HG03066 (cell line): Measurements from ENCODE around the gene TAF6L.
"Not testable (repeated sequence)": the region's sequence is repeated elsewhere in the genome, so short reads cannot be mapped to it uniquely, and the experiment has no call there.

ENCODE experiments used
- ATAC-seq: cut with Tn5 transposase; IDR thresholded peaks from one replicate; pipeline ENCODE4 v1.9.1; 2021; ENCODE audit warnings: low read depth; ENCODE audit not compliant: unreplicated experiment

The TAF6L gene

DNA sequence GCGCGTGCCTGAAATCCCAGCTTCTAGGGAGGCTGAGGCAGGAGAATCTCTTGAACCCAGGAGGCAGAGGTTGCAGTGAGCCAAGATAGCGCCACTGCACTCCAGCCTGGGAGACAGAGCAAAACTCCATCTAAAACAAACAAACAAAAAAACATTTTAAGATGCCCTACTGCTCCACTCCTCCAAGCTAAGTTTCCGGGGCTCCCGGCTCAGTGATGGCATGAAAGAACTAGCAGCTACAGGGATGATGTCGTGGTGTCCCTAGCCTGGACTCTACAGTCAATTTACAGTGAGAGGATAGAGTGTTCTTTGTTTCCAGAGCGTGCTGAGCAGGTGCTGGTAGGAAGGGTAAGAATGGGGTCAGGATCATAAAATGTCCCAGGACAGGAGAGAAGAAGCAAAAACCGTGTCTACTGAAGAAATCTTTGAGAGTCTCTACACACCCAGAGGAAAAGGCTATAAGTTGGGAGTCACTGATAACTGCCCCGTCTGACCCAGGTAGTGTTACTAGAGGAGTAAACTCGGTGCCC lies 16.0 kb upstream of the TAF6L start:
- no peak for ATAC-seq

DNA sequence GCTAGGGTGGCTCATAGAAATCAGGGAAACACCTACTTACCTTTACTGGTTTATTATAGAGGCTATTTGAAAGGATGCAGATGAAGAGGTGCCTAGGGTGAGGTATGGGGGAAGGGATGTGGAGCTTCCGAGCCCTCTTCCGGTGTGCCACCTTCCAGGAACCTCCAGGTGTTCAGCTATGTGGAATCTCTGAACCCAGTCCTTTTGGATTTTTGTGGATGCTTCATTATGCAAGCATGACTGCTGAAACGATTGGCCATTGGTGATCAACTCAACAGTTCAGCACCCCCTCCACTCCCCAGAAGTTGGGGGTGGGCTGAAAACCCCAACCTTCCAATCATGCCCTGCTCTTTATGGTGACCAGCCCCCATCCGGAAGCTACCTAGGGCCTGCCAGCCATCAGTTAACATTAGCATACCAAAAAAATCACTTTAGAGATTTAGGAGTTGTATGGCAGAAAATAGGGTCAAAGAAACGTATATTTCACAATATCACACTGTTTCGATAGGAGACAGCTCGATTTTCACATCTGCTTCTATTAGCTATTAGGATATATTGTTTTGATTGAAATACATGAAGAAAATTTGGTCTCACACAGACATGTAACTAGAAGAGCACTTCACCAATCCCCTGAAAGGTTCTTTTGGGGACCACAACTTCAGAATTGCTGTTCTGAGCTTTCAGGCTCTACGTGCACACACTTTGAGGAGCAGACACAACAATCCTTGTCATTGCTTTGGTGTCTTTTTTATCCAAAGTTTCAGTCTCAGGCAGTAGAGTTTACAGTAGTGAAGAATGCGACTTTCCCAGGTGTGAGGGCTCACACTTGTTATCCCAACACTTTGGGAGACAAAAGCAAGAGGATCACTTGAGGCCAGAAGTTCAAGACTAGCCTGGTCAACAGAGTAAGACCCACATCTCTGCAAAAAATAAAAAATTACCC lies 13.1 kb upstream of the TAF6L start:
- ATAC-seq: no peak

GRCh38 chr11:62760867-62761227 lies 10.3 kb upstream of the TAF6L start:
- not testable (repeated sequence) for ATAC-seq

- ATAC-seq: no peak
Observed at GRCh38 chr11:62770778-62771143, 435 bp upstream of the TAF6L start.

- ATAC-seq: no peak
Observed at GRCh38 chr11:62774407-62774806, 3.2 kb downstream of the TAF6L start.

DNA sequence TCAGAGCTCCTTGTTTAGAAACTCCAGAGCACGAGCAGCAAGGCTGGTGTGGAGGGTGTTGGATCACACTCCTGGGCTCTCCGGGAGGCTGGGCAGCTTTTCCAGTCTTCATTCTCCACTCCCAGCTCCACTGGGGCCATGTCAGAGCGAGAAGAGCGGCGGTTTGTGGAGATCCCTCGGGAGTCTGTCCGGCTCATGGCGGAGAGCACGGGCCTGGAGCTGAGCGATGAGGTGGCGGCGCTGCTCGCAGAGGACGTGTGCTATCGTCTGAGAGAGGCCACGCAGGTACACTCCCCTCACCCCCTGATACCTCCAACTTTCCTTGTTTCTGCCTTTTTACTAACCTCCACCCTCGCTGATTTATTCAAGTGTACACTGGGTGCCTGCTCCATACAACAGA lies 4.5 kb downstream of the TAF6L start:
- no peak for ATAC-seq

GRCh38 chr11:62777389-62777788 lies 6.2 kb downstream of the TAF6L start:
- no peak for ATAC-seq

DNA sequence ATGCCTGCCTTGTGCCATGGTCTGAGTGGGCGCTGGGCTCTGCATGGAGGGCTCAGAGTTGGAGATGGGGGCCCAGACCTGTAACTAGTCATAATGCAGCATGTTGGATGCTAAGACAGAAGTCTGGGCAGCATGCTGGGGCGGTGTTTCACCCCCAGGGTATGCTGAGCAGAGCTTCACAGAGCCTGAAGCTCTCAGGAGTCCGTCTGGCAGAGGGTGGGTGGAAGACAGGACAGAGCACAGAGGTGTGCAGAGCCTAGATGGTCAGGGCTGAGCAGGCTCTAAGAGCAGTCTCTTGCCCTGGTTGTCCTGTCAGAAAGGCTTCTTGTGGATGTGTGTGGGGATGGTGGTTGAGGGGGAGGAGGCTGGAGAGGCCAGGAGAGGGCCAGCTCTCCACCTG lies 7.2 kb downstream of the TAF6L start:
- ATAC-seq: no peak

- ATAC-seq: no peak
Observed at GRCh38 chr11:62782753-62783152, 11.6 kb downstream of the TAF6L start.

DNA sequence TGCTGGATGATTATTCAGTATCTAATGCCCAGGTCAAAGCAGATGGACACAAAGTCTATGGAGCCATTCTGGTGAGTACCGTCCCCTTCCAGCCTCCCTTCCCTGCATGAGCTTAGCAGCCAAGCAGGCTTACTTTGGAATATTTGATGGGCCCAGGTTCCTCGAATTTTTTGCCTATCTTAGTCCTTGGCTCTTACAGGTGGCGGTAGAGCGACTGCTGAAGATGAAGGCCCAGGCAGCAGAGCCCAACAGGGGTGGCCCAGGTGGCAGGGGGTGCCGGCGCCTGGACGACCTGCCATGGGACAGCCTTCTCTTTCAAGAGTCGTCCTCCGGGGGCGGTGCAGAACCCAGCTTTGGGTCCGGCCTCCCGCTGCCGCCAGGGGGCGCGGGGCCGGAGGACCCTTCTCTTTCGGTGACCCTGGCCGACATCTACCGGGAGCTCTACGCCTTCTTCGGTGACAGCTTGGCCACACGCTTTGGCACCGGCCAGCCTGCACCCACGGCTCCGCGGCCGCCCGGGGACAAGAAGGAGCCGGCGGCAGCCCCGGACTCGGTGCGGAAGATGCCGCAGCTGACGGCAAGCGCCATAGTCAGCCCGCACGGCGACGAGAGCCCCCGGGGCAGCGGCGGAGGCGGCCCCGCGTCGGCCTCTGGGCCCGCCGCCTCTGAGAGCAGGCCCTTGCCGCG lies 15.3 kb downstream of the TAF6L start:
- ATAC-seq: peak; percentile 73

DNA sequence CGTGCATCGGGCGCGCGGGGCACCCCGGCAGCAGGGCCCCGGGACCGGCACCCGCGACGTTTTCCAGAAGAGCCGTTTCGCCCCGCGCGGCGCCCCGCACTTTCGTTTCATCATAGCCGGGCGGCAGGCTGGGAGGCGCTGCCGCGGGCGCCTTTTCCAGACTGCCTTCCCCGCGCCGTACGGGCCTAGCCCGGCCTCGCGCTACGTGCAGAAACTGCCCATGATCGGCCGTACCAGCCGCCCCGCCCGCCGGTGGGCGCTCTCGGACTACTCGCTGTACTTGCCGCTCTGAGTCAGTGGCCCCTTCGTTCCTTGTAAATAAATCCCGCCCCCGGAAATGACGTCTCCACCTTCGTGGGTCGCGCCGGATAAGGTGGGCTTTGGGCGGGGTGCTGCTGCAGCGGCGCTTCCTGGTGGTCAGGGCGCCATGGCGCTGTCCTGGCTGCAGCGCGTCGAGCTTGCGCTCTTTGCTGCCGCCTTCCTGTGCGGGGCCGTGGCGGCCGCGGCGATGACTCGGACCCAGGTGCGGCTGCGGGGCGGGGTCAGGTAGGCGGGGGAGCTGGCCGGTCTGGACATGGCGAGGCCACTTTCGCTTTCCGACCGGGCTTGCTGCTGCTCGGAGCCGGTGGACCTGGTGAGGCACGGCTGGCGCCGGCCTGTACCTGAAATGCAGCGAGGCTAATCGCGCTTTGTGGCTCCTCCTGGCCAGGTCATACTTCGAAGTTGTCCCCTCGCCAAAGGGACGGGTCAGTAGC lies 16.0 kb downstream of the TAF6L start, which contains the start of gene TMEM179B:
TSS of gene TMEM179B (plus strand) at position 398 of the 755 bp plus-strand sequence. CDS start at position 428, 30 bp downstream.
- ATAC-seq: peak; percentile 66

DNA sequence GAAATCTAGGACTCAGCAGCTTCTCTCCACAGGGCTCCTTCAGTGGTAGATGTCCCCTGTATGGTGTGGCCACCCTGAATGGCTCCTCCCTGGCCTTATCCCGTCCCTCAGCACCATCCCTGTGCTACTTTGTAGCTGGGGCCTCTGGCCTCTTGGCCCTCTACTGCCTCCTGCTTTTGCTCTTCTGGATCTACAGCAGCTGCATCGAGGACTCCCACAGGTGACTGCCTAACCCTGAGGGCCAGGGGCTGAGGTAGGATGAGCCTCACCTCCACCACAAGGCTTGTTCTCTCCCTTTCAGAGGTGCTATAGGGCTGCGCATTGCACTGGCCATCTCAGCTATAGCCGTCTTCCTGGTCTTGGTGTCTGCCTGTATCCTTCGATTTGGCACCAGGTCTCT lies 17.8 kb downstream of the TAF6L start:
- ATAC-seq: no peak

- ATAC-seq: no peak
Observed at GRCh38 chr11:62789576-62789975, 18.4 kb downstream of the TAF6L start.

DNA sequence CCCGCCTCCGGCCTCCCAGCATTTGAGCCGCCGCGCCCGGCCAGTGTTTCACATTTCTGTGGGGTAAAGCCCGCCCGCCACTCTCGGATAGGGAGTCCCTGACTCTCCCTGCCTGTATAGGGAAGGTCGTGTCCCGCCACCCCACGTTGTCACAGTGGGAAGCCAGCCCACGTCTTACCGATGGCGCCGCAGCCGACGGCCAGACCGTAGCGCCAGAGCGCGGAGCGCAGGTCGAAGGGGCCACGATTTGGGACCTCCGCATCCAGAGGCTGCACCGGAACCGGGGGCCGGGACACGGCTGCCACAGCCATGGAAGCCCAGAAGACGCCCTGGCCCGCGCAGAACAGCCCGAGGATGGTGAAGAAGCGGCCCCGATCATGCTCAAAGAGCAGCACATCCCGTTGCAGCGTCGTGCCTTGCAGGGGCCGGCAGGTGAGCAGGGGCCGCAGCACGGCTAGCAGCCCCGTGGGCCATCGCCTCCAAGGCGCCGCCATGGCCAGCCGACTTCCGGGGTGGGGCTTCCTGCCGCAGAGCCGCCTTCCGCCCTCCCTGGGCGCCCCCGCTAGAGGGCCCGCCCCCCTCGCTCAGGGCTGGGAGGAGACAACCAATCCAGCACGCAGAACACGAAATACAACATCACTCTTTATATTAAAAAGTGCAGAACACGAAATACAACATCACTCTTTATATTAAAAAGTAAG lies 20.5 kb downstream of the TAF6L start, which contains the start of gene TMEM223:
TSS of gene TMEM223 (minus strand) at position 506 of the 701 bp plus-strand sequence. CDS start at position 494, 12 bp downstream.
- peak; percentile 65 for ATAC-seq

GRCh38 chr11:62792202-62792575 lies 21.0 kb downstream of the TAF6L start:
- ATAC-seq: no peak

- no peak for ATAC-seq
Observed at GRCh38 chr11:62794201-62794775, 23.1 kb downstream of the TAF6L start.

- no peak for ATAC-seq
Observed at GRCh38 chr11:62796281-62796680, 25.1 kb downstream of the TAF6L start.

DNA sequence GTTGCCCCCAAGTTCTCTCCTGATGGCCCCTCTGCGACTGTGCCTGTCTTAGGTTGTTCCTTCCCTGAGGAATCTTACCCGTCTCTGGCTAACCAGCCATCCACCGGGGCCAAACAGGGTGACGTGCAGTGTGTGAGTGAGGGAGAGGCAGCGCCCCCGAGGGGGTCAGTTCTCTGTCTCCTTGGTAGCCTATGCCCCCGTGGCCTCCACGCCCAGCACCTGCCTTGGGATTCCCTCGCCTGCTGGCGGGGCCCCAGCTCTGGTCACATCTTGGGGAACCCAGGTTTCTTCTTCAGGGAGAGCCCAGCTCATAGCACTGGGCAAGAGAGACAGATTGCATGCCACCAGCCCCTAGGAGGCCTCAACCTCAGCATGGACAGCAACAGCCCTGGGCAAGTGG lies 28.3 kb downstream of the TAF6L start:
- no peak for ATAC-seq

GRCh38 chr11:62801071-62801470 lies 29.9 kb downstream of the TAF6L start:
- ATAC-seq: no peak
